Epithelial cell of prostate (primary cell): ENCODE data around the gene TBCD.

Experiments used
- DNase-seq: peaks from one replicate; pipeline ENCODE4 v3.0.0-alpha.2; 2011; ENCODE audit warnings: low read depth, low spot score
- H3K27ac ChIP-seq: fragments of 450-650 bp; 2 replicates; pipeline ENCODE4 v1.5.1; 2017; ENCODE audit warnings: mild to moderate bottlenecking

TBCD gene

GRCh38 chr17:82891911-82892310, 140.0 kb downstream of the TBCD start:
- no peak overlapping the region for H3K27ac ChIP-seq
- no peak for DNase-seq

DNA sequence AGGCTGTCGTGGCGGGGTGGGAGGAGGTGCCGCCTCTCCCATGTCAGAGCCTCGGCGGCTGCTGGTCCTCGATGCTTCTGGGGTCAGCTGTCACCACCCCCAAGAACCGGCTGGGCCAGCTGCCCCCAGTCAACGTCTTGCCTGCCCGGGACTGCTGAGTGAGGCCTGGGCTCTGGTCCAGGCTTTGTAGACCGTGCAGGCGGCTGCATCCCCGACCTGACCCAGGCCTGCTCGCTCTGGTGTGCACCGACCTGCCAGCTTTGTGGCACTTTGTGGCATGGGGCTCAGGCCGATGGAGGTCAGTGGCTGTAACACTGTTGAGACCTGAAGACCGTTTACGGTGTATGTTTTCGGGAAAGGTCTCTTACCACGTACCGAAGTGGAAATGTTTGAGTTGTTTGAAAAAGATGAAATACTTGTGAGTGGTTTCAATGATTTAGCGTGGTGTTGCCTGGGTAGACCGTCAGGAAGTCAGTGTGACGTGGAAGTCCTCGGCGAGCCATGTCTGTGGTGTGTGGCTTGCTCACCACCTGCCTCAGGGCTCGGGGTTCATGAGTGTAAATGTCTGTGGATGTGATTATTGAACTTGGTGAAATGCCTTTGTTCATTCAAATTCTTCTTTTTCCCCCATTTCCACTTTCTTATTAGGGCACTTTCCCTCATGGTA, 141.2 kb downstream of the TBCD start:
- no peak for DNase-seq
- no peak overlapping the region for H3K27ac ChIP-seq

DNA sequence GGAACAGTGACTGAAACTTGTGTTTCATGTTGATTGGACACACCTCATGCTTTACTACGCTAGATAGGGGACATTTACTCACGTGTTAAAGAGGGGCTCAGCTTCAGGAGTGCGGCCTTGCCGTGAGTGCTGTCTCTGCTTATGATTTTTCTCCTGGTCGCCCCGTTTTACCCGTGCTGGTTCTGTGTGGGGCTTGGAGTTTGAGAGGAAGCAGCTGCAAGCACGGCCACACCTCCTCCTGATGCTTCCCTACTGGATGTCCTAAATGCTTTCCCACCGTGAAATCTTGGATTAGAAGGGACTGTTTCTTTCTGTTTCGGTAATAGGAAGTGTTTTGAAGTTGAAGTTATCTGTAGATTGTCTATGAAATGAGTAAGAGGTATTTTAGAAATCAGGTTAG, 141.9 kb downstream of the TBCD start:
- no peak overlapping the region for H3K27ac ChIP-seq
- DNase-seq: no peak

DNA sequence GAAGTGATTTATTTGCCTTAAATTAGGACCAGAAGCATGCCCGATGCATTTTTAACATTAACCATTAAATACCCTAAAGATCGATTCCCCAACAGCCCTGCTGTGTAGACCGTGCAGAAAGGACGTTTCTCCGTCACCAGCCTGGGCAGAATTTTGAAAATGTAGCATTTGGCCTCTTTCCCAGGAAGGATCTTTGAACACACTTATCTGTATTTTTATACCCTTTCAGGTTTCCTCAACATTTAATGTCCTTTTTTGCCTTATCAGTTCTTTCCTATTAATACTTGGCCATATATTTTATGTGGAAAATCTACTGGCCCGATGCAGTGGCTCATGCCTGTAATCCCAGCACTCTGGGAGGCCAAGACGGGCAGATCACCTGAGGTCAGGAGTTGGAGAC, 142.5 kb downstream of the TBCD start:
- no peak overlapping the region for H3K27ac ChIP-seq
- DNase-seq: no peak

DNA sequence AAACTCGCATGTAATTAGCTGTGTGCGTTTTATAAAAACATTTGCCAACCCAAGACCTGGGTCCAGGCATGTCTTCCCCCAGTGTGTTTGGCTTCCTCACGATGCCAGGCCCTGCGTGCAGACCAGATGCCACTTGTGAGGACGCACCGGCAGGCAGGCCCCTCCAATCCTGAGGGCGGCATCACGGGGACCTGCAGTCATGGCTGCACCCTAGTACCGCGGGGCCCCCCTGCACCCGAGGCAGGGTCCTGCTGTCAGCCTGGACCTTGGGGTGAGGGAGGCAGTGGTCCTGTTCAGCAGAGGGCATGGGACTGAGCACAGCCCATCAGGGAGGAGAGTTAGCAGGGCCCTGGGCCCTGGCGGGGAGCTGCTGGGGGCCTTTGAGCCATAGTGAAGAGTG, 143.2 kb downstream of the TBCD start:
- no peak overlapping the region for H3K27ac ChIP-seq
- no peak for DNase-seq

DNA sequence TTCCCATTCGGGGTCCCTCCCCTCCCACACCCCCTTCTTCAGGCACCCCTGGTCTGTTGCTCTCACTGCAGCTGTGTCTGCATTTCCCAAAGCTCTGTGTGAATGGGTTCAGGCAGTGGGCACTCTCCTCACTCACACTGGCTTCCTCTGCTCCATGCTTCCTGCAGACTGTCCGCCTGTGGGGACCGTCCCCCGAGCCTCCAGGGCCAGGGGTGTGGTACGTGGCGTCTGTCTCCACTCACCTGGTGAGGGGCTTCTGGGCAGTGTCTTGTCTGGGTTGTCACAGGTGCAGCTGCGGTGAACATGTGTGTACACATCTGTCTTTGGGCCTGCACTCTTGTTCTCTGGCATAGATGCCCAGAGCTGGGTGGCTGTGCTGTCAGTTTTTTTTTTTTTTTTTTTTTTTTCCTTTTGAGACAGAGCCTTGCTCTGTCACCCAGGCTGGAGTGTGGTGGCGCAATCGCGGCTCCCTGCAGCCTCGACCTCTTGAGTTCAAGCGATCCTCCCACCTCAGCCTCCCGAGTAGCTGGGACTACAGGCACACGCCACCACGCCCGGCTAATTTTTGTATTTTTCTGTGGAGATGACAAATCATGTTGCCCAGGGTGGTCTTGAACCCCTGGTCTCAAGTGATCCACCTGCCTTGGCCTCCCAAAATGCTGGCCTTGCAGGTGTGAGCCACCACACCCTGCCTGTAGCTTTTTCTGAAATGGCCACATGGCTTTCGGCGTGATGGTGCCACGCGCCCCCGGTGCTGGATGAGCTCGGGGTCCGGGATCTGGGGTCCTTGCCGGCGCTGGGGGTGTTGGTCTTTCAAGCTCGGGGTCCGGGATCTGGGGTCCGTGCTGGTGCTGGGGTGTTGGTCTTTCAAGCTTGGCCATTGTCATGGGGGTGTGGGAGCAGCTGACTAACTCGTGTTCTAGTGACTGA, 144.5 kb downstream of the TBCD start:
- no peak for DNase-seq
- H3K27ac ChIP-seq: no peak overlapping the region

DNA sequence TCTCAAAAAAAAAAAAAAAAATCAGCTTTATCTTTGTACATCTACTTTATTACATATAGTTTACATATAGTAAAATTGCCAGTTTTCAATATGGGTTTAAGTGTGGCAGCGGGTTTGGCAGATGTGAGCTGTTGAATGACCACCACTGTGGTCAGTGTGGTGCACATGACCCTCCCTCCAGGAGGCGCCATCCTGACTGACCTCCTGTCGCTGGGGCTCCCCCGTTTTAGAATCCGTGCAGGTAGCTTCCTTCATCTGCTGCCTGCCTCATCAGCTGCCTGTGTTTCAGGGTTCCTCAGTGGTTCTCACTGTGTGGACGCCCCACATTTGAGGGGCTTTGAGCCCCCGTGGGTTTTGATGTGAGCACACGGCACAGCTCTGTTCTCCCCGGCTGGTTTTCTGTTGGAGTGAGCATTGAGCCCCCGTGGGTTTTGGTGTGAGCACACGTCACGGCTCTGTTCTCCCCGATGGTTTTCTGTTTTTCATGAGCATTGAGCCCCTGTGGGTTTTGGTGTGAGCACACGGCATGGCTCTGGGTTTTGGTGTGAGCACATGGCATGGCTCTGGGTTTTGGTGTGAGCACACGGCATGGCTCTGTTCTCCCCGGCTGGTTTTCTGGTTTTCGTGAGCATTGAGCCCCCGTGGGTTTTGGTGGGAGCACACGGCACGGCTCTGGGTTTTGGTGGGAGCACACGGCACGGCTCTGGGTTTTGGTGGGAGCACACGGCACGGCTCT, 145.8 kb downstream of the TBCD start:
- no peak overlapping the region for H3K27ac ChIP-seq
- DNase-seq: no peak

DNA sequence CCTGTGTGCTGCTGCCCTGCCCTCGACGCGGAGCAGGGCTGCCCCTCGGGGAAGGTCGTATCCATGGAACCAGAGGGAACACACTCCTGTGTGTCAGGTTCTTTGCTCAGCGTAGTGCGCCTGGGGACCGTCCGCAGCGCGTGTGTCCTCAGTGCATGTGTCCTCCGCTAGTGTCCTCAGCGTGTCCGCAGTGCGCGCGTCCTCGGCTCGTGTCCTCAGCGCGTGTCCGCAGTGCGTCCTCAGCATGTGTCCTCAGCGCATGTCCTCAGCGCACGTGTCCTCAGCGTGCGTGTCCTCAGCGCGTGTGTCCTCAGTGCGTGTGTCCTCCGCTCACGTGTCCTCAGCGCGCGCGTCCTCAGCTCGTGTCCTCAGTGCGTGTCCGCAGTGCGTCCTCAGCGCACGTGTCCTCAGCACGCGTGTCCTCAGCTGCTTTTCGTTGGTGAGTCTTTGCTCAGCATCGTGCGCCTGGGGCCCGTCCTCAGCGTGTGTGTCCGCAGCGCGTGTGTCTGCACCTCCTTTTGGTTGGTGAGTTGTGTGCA, 147.2 kb downstream of the TBCD start:
- no peak for DNase-seq
- no peak overlapping the region for H3K27ac ChIP-seq

- H3K27ac ChIP-seq: no peak overlapping the region
- no peak for DNase-seq
These were observed 148.1 kb downstream of the TBCD start for GRCh38 chr17:82899941-82900340.

- DNase-seq: no peak
- no peak overlapping the region for H3K27ac ChIP-seq
These were observed 148.9 kb downstream of the TBCD start for GRCh38 chr17:82900741-82901140.

GRCh38 chr17:82901356-82901755, 149.5 kb downstream of the TBCD start:
- no peak for DNase-seq
- no peak overlapping the region for H3K27ac ChIP-seq

DNA sequence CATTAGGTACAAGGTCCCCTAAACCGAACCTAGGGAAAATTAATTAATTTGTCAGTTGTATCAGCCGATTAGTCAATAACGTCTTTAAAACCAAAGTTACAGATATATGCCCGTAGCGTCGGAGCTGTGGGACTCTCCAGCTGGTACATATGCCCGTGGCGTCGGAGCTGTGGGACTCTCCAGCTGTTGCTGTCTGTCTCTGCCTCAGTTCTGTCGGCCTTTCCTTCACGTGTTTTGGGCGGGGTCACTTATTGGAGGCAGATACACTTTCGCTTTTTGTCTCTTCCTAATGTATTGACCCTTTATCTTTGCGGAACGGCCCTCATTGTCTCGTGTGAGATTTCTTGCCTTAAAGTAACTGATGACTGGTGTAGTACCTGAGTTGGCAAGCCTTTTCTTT, 150.0 kb downstream of the TBCD start:
- no peak overlapping the region for H3K27ac ChIP-seq
- DNase-seq: no peak

- H3K27ac ChIP-seq: no peak overlapping the region
- DNase-seq: no peak
These were observed 151.4 kb downstream of the TBCD start for GRCh38 chr17:82902972-82903874.

- DNase-seq: no peak
- no peak overlapping the region for H3K27ac ChIP-seq
These were observed 153.3 kb downstream of the TBCD start for GRCh38 chr17:82905130-82905529.

GRCh38 chr17:82907797-82908542, 156.1 kb downstream of the TBCD start:
- no peak overlapping the region for H3K27ac ChIP-seq
- no peak for DNase-seq

DNA sequence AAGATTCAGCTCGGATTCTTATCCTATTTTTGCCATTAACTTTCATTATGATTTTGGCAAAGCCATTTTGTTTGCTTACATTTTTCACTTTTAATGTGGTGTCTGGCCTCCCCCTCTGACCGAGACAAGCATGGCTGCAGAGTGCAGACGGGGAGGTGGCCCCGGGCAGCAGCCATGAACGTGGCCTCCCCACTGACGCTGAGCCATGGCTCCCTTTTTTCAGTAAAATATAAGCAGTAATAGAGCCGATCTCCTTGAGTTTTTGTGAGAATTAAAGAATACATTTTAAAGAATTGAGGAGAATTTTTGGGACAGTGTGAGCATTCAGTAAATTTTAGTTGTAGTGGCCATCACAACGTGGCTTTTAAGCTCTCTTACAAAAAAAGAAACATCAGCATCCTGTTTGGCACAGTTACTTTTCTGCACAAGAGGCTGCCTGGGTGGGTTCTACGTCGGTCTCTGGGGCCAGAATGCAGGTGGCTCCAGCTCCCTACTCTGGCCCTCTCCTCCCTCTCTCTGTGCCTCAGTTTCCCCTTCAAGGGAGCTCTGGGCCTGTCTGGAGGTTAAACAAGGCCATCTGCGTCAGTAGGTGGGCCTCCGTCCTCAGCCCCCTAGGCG, 156.8 kb downstream of the TBCD start:
- H3K27ac ChIP-seq: no peak overlapping the region
- DNase-seq: no peak

DNA sequence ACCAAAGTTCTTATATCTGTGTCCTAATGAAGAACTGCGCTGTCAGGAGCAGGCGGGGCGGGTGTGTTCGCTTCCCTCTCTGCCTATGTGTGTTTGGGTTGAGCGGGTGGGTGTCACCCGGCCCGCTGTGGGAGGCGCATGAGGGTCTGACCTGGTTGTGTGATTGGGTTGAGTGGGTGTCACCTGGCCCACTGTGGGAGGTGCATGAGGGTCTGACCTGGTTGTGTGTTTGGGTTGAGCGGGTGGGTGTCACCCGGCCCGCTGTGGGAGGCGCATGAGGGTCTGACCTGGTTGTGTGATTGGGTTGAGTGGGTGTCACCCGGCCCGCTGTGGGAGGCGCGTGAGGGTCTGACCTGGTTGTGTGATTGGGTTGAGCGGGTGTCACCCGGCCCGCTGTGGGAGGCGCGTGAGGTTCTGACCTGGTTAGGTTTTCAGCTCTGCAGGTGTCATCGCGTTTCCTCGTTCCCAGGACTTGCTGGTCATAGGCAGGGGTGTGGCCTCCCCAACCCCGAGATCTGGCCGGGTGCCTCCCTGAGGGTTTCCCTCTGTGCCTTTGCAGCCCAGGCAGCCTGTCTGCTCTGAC, 157.5 kb downstream of the TBCD start:
- DNase-seq: no peak
- no peak overlapping the region for H3K27ac ChIP-seq

- H3K27ac ChIP-seq: no peak overlapping the region
- DNase-seq: no peak
These were observed 158.2 kb downstream of the TBCD start for GRCh38 chr17:82910041-82910481.
